GM12878 (cell line): ENCODE data around the gene FLNC. TPM values are rescaled to one million over a fixed set of nuclear protein-coding genes. Genes with fewer than 3 reads are reported as not detected.

ENCODE experiments used
- ATAC-seq: fragments of 200-7000 bp; cut with Tn5 transposase; 3 replicates; pipeline ENCODE4 v1.9.1; 2020; ENCODE audit warnings: mild to moderate bottlenecking, moderate library complexity
- BruUV-seq: library from RNA; stranded (reverse); fragments of 400-500 nt; replicated peaks from 2 replicates; lab custom pipeline; 2021; lab: Mats Ljungman, UMichigan
- CTCF ChIA-PET: fragments of 300-600 bp; sonication (Branson Sonifier 250); formaldehyde crosslinking; extraction: SDS; loops from one replicate; lab custom pipeline; 2021; ENCODE audit warnings: inconsistent platforms; lab: Yijun Ruan, JAX
- POLR2A ChIA-PET: fragments of 350-600 bp; formaldehyde crosslinking; extraction: SDS; loops from one replicate; lab custom pipeline; 2021; ENCODE audit warnings: inconsistent platforms; lab: Charles Lee
- RAD21 ChIA-PET: fragments of 300-600 bp; sonication (Branson Sonifier 250); formaldehyde crosslinking; loops from one replicate; lab custom pipeline; 2023; ENCODE audit warnings: antibody characterized with exemption; ENCODE audit not compliant: unreplicated experiment; lab: Charles Lee
- SMC1A ChIA-PET: fragments of 300-600 bp; sonication (Branson Sonifier 250); formaldehyde crosslinking; loops from one replicate; lab custom pipeline; 2023; ENCODE audit not compliant: unreplicated experiment, uncharacterized antibody; lab: Charles Lee
- DNase-seq: peaks from one replicate; pipeline ENCODE4 v3.0.0-alpha.2; 2011; ENCODE audit warnings: low read depth, low spot score
- FAIRE-seq: peaks from 3 replicates; lab custom pipeline; 2011; peaks lifted over from hg19 to GRCh38; lab: Jason Lieb, UNC
- H2AFZ ChIP-seq: 2 replicates; pipeline ENCODE4 v1.6.0; 2011; ENCODE audit warnings: low read depth, low read length, control low read depth; ENCODE audit not compliant: control insufficient read depth
- H3K27ac ChIP-seq: 2 replicates; pipeline ENCODE4 v1.5.1; 2011; ENCODE audit warnings: control low read depth; ENCODE audit not compliant: control insufficient read depth, insufficient read depth
- H3K27me3 ChIP-seq, 2 experiments: replicated peaks in 1 of 2; 2 replicates each; pipeline versions ENCODE4 v1.6.0 to v1.6.1; 2011; ENCODE audit warnings: low read length in 1 of 2; ENCODE audit not compliant: control insufficient read depth in 2 of 2, insufficient read depth in 2 of 2
- H3K36me3 ChIP-seq, 2 experiments: 2 replicates each; pipeline ENCODE4 v1.5.1; 2011; ENCODE audit warnings: low read length in 1 of 2; ENCODE audit not compliant: control insufficient read depth in 2 of 2, insufficient read depth in 2 of 2
- H3K4me1 ChIP-seq: 2 replicates; pipeline ENCODE4 v1.6.1; 2011; ENCODE audit warnings: mild to moderate bottlenecking, low read length, moderate library complexity, mixed read lengths; ENCODE audit not compliant: control insufficient read depth, insufficient read depth
- H3K4me2 ChIP-seq: 2 replicates; pipeline ENCODE4 v1.6.0; 2011; ENCODE audit warnings: control low read depth; ENCODE audit not compliant: control insufficient read depth, insufficient read depth
- H3K4me3 ChIP-seq: fragments of 200-600 bp; sonication (generic); 2 replicates; pipeline ENCODE4 v1.5.1; 2016
- H3K79me2 ChIP-seq: 2 replicates; pipeline ENCODE4 v1.6.0; 2011; ENCODE audit warnings: low read length; ENCODE audit not compliant: control insufficient read depth, insufficient read depth
- H3K9ac ChIP-seq: 2 replicates; pipeline ENCODE4 v1.8.0; 2011; ENCODE audit warnings: low read length, control low read depth, mixed read lengths; ENCODE audit not compliant: control insufficient read depth, insufficient read depth
- H3K9me3 ChIP-seq: replicated peaks from 3 replicates; pipeline ENCODE4 v1.5.1; 2011; ENCODE audit warnings: mild to moderate bottlenecking, low read length; ENCODE audit not compliant: control insufficient read depth, insufficient read depth
- H4K20me1 ChIP-seq: 2 replicates; pipeline ENCODE4 v1.6.0; 2011; ENCODE audit not compliant: control insufficient read depth, insufficient read depth
- BRCA1 ChIP-seq: IDR thresholded peaks from 2 replicates; pipeline ENCODE4 v1.6.1; 2011; ENCODE audit warnings: low read depth, low read length, improper control_type of control experiment
- DPF2 ChIP-seq: fragments of 450-650 bp; IDR thresholded peaks from 2 replicates; pipeline ENCODE4 v1.6.1; 2017; ENCODE audit warnings: mild to moderate bottlenecking
- E4F1 ChIP-seq: fragments of 450-650 bp; IDR thresholded peaks from 2 replicates; pipeline ENCODE4 v1.6.1; 2018; ENCODE audit warnings: borderline replicate concordance, mild to moderate bottlenecking; ENCODE audit not compliant: partially characterized antibody
- LARP7 ChIP-seq: fragments of 450-650 bp; IDR thresholded peaks from 2 replicates; pipeline ENCODE4 v1.6.1; 2017; ENCODE audit warnings: mild to moderate bottlenecking
- MTA2 ChIP-seq: fragments of 450-650 bp; IDR thresholded peaks from 2 replicates; pipeline ENCODE4 v1.6.1; 2016; ENCODE audit warnings: low read depth, mild to moderate bottlenecking, moderate library complexity
- NR2C2 ChIP-seq: IDR thresholded peaks from 2 replicates; pipeline ENCODE4 v1.6.1; 2011; ENCODE audit warnings: borderline replicate concordance, low read depth; ENCODE audit not compliant: control insufficient read depth, insufficient read length
- NR2F1 ChIP-seq: fragments of 450-650 bp; conservative IDR thresholded peaks from 2 replicates; pipeline ENCODE4 v1.6.1; 2017; ENCODE audit warnings: mild to moderate bottlenecking
- POLR2A ChIP-seq: IDR thresholded peaks from 2 replicates; pipeline ENCODE4 v1.6.1; 2011; ENCODE audit warnings: low read depth, mild to moderate bottlenecking, low read length
- SMAD5 ChIP-seq: IDR thresholded peaks from 2 replicates; pipeline ENCODE4 v1.6.1; 2016; ENCODE audit warnings: antibody characterized with exemption, low read depth
- SREBF2 ChIP-seq: IDR thresholded peaks from 2 replicates; pipeline ENCODE4 v1.6.1; 2012; ENCODE audit warnings: mild to moderate bottlenecking, low read length
- ZBTB11 ChIP-seq: fragments of 450-650 bp; formaldehyde crosslinking; IDR thresholded peaks from 2 replicates; pipeline ENCODE4 v1.5.0; 2022; ENCODE audit warnings: mild to moderate bottlenecking, missing genetic modification characterization
- ZNF274 ChIP-seq: IDR thresholded peaks from one replicate; pipeline ENCODE4 v1.8.0; 2011; ENCODE audit not compliant: insufficient read length, insufficient read depth
- ZSCAN29 ChIP-seq: fragments of 450-650 bp; IDR thresholded peaks from 2 replicates; pipeline ENCODE4 v1.6.1; 2017; ENCODE audit warnings: mild to moderate bottlenecking, moderate library complexity
- WGBS: methylation state at CpG from one replicate; pipeline ENCODE4 v1.1.6; 2016; ENCODE audit warnings: low lambda C conversion rate; ENCODE audit not compliant: insufficient replicate concordance, insufficient coverage; ENCODE audit errors: missing lambda C conversion rate; 5-methylcytosine and 5-hydroxymethylcytosine counted together
- in situ Hi-C: fragments of 300-500 bp; cut with MboI; formaldehyde crosslinking; loops from 9 replicates; pipeline ENCODE4 v1.14.3; 2018; ENCODE audit warnings: mixed read lengths
- intact Hi-C: fragments of 100-400 bp; cut with micrococcal nuclease; formaldehyde crosslinking; loops from one replicate; pipeline ENCODE4 v1.14.2; 2022; ENCODE audit not compliant: unreplicated experiment
- polyA plus RNA-seq, 11 experiments: library from polyadenylated mRNA; depleted of rRNA in 4 of 11; unstranded in 6 of 11; stranded (reverse) in 5 of 11; fragments of >200 nt; fragmentation: Nextera tagmentation in 4 of 11; fragmentation: Illumina TruSeq in 1 of 11; extraction: Ambion mirVana in 4 of 11; extraction: Trizol in 1 of 11; gene quantifications; 1 replicate in 1 of 11; 2 replicates in 10 of 11; pipeline versions ENCODE4 v1.2.1 to v1.2.3, GENCODE V29; 2011 to 2016; ENCODE audit warnings: inconsistent platforms in 2 of 11, missing spikeins in 2 of 11, low read depth in 1 of 11
- total RNA-seq, 4 experiments: library from RNA; depleted of rRNA in 3 of 4; stranded (reverse); fragments of >200 nt in 3 of 4; fragmentation: Illumina TruSeq in 1 of 4; extraction: Trizol in 1 of 4; gene quantifications; 2 replicates each; pipeline versions ENCODE4 v1.2.1 to v1.2.3, GENCODE V29; 2013 to 2021

The FLNC gene
- total and polyA plus RNA-seq, 10 of the 15 experiments (the other 5 are each of a cell fraction or from before 2014, with no cell fraction given) = 0.01 to 0.21 (median 0.06) TPM; not detected in 3

- Histone ChIP-seq H3K9me3 (no peaks in the 10 kb centered on the region), H2AFZ (no peak overlapping the region), H3K4me3 (no peak overlapping the region), H3K9ac (no peak overlapping the region), H3K27ac (no peak overlapping the region), H3K4me1 (no peaks in the 10 kb centered on the region; the same call in 1 of the 2 replicates), H3K27me3 (no peaks in the 10 kb centered on the region; a peak in 1 of 4 replicates), H3K79me2 (no peaks in the 10 kb centered on the region), H4K20me1 (no peaks in the 10 kb centered on the region), H3K4me2 (no peak overlapping the region), H3K36me3 (no peaks in the 10 kb centered on the region)
- ChIA-PET RAD21 (no interaction called here), CTCF (interaction anchor here (2.0 kb wide), 1 partner anchor 39 kb away, joined by 6 read pairs; no protein-coding TSS in a partner anchor), SMC1A (no interaction called here), POLR2A (no interaction called here)
- no peak for TF ChIP-seq SMAD5
- no peak for TF ChIP-seq BRCA1
- no peak for TF ChIP-seq NR2F1
- no peak for TF ChIP-seq ZBTB11 (CRISPR knock-in tag)
- TF ChIP-seq MTA2 = no peak
- TF ChIP-seq DPF2 = no peak
- TF ChIP-seq ZNF274 = no peak
- TF ChIP-seq POLR2A = no peak
- no peak for TF ChIP-seq LARP7
- no peak for TF ChIP-seq ZSCAN29
- no peak for TF ChIP-seq E4F1
- TF ChIP-seq SREBF2 = no peak
- TF ChIP-seq NR2C2 = no peak
- WGBS = 52% methylated on average over 25 of the region's 25 CpGs
- in situ Hi-C loops = no loop called here
- ATAC-seq (no peak), FAIRE-seq (no peak), DNase-seq (no peak)
- intact Hi-C loops = no loop called here
- BruUV-seq = no TSS peak
Observed at GRCh38 chr7:128844777-128845311, 14.6 kb downstream of the FLNC start.
